GM12878 (cell line): Measurements from ENCODE around the gene MARCHF6. TPM values are rescaled to one million over a fixed set of nuclear protein-coding genes. Genes with fewer than 3 reads are reported as not detected.

Source experiments
- CBFB ChIP-seq: IDR thresholded peaks from 2 replicates; pipeline ENCODE4 v1.6.1; 2016; ENCODE audit warnings: antibody characterized with exemption, low read depth
- CEBPZ ChIP-seq: fragments of 150-350 bp; IDR thresholded peaks from 2 replicates; pipeline ENCODE4 v1.6.1; 2016; ENCODE audit warnings: low read depth, low read length
- CREM ChIP-seq: IDR thresholded peaks from 2 replicates; pipeline ENCODE4 v1.6.1; 2014; ENCODE audit warnings: antibody characterized with exemption, low read depth
- SMARCA5 ChIP-seq: fragments of 450-650 bp; IDR thresholded peaks from 2 replicates; pipeline ENCODE4 v1.6.1; 2017; ENCODE audit warnings: mild to moderate bottlenecking
- ZBTB40 ChIP-seq: fragments of 450-650 bp; IDR thresholded peaks from 2 replicates; pipeline ENCODE4 v1.6.1; 2016; ENCODE audit warnings: mild to moderate bottlenecking, moderate library complexity, borderline replicate concordance
- polyA plus RNA-seq, 11 experiments: library from polyadenylated mRNA; depleted of rRNA in 4 of 11; unstranded in 6 of 11; stranded (reverse) in 5 of 11; fragments of >200 nt; fragmentation: Nextera tagmentation in 4 of 11; fragmentation: Illumina TruSeq in 1 of 11; extraction: Ambion mirVana in 4 of 11; extraction: Trizol in 1 of 11; gene quantifications; 1 replicate in 1 of 11; 2 replicates in 10 of 11; pipeline versions ENCODE4 v1.2.1 to v1.2.3, GENCODE V29; 2011 to 2016; ENCODE audit warnings: inconsistent platforms in 2 of 11, missing spikeins in 2 of 11, low read depth in 1 of 11
- total RNA-seq, 4 experiments: library from RNA; depleted of rRNA in 3 of 4; stranded (reverse); fragments of >200 nt in 3 of 4; fragmentation: Illumina TruSeq in 1 of 4; extraction: Trizol in 1 of 4; gene quantifications; 2 replicates each; pipeline versions ENCODE4 v1.2.1 to v1.2.3, GENCODE V29; 2013 to 2021

Gene MARCHF6
- total and polyA plus RNA-seq, 10 of the 15 experiments (the other 5 are each of a cell fraction or from before 2014, with no cell fraction given): 39.1 to 172 (median 61.0) TPM

GRCh38 chr5:10353241-10354047, at the start of gene MARCHF6 (continued):
- TF ChIP-seq CEBPZ (no peak), ZBTB40 (peak; percentile 85), CBFB (no peak; the same call in 1 of the 2 replicates), SMARCA5 (peak; percentile 51; the same call in 1 of the 2 replicates), CREM (peak; percentile 77)
- TF ChIP-seq, all 136 proteins: peak for 53
